Activated T-cell treated with anti-CD3 and anti-CD28 coated beads for 24 hours (primary cell): ENCODE results near the gene IFT27.
"Not testable (repeated sequence)": the region's sequence is repeated elsewhere in the genome, so short reads cannot be mapped to it uniquely, and the experiment has no call there.

Experiments used
- DNase-seq: peaks from one replicate; pipeline ENCODE4 v3.0.0-alpha.2; 2020; ENCODE audit warnings: low read depth

IFT27 gene

GRCh38 chr22:36743591-36744412 is 32.1 kb downstream of the IFT27 start:
- DNase-seq = no peak

GRCh38 chr22:36743011-36743410 is 32.9 kb downstream of the IFT27 start:
- DNase-seq = no peak

GRCh38 chr22:36741968-36742367 is 34.0 kb downstream of the IFT27 start:
- no peak for DNase-seq

- no peak for DNase-seq
These were observed 34.6 kb downstream of the IFT27 start for GRCh38 chr22:36741204-36741793.

GRCh38 chr22:36740716-36741115 is 35.2 kb downstream of the IFT27 start:
- DNase-seq = no peak

- DNase-seq = no peak
These were observed 36.7 kb downstream of the IFT27 start for GRCh38 chr22:36739185-36739584.

GRCh38 chr22:36738416-36739020 is 37.4 kb downstream of the IFT27 start:
- no peak for DNase-seq

- no peak for DNase-seq
These were observed 38.1 kb downstream of the IFT27 start for GRCh38 chr22:36737776-36738175.

- no peak for DNase-seq
These were observed 39.1 kb downstream of the IFT27 start for GRCh38 chr22:36736701-36737320.

GRCh38 chr22:36734171-36735058 is 41.5 kb downstream of the IFT27 start:
- DNase-seq = no peak

- no peak for DNase-seq
These were observed 42.6 kb downstream of the IFT27 start for GRCh38 chr22:36733271-36733670.

- DNase-seq = no peak
These were observed 43.3 kb downstream of the IFT27 start for GRCh38 chr22:36732609-36733008.

- DNase-seq = no peak
These were observed 44.0 kb downstream of the IFT27 start for GRCh38 chr22:36731916-36732315.

GRCh38 chr22:36731321-36731720 is 44.6 kb downstream of the IFT27 start:
- not testable (repeated sequence) for DNase-seq

GRCh38 chr22:36730176-36730858 is 45.6 kb downstream of the IFT27 start:
- no peak for DNase-seq

GRCh38 chr22:36729321-36729720 is 46.6 kb downstream of the IFT27 start:
- no peak for DNase-seq

- DNase-seq = no peak
These were observed 47.4 kb downstream of the IFT27 start for GRCh38 chr22:36728505-36728904.

GRCh38 chr22:36727927-36728488 is 47.9 kb downstream of the IFT27 start:
- DNase-seq = no peak

- no peak for DNase-seq
These were observed 48.8 kb downstream of the IFT27 start for GRCh38 chr22:36727110-36727509.

GRCh38 chr22:36726007-36726380 is 49.9 kb downstream of the IFT27 start:
- no peak for DNase-seq
